GM19463 (cell line): ENCODE measurements around the gene RAB40B.
"Not testable (repeated sequence)": the region's sequence is repeated elsewhere in the genome, so short reads cannot be mapped to it uniquely, and the experiment has no call there.

ENCODE experiments used
- ATAC-seq: cut with Tn5 transposase; IDR thresholded peaks from one replicate; pipeline ENCODE4 v1.9.1; 2021; ENCODE audit warnings: mild to moderate bottlenecking, moderate library complexity; ENCODE audit not compliant: unreplicated experiment

RAB40B gene, protein sequence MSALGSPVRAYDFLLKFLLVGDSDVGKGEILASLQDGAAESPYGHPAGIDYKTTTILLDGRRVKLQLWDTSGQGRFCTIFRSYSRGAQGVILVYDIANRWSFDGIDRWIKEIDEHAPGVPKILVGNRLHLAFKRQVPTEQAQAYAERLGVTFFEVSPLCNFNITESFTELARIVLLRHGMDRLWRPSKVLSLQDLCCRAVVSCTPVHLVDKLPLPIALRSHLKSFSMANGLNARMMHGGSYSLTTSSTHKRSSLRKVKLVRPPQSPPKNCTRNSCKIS

GRCh38 chr17:82698065-82698973, at the start of gene RAB40B:
Gene RAB40B (minus strand): TSS chr17:82698698. CDS start chr17:82698596, 102 bp downstream.
- ATAC-seq = peak; percentile 94

DNA sequence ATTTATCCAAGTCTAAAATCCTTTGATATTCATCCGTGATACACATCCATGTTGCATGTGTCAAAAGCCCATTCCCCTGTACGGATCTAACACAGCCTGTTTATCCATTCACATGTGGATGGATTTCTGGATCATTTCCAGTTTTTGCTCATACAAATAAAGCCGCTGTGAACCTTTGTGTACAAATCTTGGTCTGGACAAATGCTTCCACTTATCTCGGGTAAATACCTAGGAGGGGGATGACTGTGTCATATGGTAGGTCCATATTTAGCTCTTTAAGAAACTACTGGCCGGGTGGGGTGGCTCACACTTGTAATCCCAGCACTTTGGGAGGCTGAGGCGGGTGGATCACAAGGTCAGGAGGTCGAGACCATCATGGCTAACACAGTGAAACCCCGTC, 47.0 kb upstream of the RAB40B start:
- ATAC-seq = no peak

DNA sequence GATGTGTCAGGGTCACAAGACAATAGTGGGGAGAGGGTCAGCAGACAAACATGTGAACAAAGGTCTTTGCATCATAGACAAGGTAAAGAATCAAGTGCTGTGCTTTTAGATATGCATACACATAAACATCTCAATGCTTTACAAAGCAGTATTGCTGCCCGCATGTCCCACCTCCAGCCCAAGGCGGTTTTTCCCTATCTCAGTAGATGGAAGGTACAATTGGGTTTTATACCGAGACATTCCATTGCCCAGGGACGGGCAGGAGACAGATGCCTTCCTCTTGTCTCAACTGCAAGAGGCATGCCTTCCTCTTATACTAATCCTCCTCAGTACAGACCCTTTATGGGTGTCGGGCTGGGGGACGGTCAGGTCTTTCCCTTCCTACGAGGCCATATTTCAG, 46.2 kb upstream of the RAB40B start:
- ATAC-seq = not testable (repeated sequence)

DNA sequence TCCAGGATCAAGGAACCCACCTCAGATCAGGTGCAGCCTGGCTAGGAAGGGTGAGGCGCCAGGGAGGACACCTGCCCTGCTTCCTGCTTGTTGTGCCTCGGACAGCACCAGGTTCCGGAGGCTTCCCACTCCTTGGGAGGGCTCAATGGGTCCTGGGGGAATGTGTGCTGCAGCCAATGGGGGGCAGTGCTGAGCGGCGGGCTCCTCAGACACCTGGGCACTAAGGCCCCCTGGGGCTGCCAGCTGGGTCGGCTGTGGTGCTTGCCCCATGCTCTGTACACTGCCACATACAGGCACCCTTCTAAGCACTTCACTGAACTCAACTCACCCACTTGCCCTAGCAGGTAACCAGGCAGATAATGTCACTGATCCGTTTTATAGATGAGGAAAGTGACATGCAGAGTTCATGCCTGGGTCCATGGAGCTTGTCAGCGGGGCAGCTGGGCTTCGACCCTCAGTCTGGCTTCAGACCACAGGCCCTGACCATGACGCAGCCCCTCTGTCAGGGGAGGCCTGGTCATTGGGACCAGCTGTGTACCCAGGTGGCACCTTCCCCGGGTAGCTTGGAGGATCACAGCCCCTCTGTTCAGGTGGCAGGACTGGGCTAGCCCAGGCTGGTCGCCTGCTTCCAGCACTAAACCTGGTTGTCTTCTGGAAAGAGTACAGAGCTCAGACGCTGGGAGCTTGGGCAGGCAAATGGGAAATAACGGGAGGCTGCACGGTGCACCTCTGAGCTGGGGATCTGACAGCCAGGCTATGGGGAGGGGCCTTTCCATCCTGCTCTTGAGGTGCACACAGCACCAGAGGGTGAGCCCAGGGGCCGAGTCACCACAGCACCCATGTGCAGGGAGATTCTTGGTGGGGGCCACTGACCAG, 45.1 kb upstream of the RAB40B start:
- ATAC-seq = no peak

GRCh38 chr17:82740906-82741759, 42.6 kb upstream of the RAB40B start:
- no peak for ATAC-seq

DNA sequence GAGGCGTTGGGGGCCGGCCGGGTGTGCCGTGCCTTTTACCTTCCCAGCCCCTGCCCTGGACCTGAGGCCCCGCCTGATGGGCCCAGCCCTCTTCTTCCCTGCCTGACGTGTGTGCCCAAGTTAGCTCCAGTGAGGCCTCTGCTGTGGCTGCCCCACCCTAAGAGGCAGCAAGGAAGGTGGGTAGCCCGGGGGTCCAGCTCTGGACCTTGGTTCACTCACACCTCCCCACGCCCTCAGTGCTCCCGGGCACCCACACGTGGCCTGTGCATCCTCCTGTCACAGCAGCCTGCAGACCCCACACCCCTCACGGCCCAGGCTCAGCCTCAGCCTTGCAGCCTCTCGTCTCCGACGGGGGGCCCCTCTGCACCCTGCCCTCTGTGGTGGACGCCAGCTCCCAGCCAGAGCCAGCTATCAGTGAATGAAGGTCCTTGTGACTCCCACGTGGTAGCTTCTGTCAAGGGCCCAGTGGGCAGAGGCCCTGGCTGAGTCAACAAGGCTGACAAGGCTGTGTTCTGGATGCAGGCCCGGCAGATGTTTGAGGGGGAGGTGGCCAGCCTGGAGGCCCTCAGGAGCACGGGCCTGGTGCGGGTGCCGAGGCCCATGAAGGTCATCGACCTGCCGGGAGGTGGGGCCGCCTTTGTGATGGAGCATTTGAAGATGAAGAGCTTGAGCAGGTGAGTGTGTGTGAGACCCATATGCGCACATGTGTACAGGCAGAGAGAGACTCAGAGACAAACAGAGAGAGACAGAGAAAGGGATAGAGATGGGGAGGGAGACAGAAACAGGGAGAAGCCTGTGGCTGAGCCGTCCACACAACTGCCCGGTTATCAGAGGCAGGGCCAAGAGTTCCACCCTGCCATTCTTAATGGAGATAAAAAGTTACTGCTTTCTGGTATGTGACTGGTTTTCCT, 39.7 kb upstream of the RAB40B start:
- no peak for ATAC-seq

DNA sequence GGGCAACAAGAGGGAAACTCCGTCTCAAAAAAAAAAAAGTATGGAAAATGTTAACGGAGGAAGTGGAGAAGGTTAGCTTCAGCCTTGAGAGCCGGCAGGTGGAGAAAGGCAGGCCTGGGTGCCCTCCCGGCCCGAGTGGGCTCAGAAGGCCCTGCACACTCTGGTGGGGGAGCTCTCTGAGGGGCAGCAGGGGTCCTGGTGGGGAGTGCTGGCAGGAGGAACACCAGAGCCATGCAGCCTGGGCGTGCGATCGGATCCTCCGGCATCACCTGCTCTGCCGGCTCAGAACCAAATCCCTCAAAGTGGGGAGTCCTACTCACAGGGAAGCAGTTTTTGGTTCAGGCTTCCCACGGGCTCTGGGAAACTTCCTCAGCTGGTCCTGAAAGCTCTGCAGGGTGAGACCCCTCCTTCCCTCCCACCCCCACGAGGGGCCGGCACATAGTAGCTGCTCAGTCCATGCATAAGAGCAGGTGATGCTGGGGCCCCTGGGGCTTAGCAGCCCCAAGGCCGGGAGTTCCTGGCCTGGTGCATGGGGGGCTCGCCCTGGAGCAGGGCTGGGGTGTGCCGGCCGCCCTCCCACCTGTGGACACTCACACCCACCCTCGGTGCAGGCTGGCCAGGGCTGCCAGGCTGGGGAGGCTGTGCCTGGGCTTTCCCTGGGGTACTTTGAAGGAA, 38.1 kb upstream of the RAB40B start:
- ATAC-seq = no peak

DNA sequence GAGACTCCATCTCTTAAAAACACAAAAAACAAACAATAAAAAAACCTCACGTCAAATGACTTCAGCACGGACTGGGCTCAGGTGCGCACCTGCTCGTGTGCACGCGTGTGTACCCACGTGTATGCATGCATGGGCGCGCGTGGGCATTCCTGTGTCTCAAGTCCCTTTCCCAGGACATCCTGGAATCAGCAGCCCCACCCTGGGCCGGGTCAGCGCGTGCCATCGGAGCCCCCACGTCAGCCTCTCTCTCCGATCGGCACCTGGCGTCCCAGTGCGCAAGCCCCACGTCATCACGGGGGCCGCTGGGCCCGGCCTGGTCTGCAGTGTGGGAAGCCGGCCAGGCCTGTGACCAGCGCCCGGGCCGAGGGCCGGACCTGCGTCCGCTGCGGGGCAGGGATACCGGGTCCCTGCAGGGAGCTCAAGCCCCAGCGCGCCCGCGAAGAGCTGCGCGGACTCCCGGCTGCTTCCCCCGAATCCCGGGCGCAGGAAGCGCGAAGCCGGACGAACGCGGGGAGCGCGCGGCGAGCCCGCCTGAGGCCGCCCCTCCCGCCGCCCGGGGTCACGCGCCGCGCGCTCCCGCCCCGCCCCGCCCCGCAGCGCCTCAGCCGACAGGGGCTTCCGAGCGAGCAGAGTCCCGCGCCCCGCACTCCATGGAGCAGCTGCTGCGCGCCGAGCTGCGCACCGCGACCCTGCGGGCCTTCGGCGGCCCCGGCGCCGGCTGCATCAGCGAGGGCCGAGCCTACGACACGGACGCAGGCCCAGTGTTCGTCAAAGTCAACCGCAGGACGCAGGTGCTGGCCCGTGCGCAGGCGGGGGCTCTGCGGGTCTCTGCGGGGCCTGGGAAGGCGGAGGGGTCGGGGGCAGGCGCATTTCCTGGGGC, 36.7 kb upstream of the RAB40B start, which contains the start of gene FN3K:
FN3K (plus strand) TSS at position 629 of the 880 bp plus-strand sequence; CDS start at position 651, 22 bp downstream.
- ATAC-seq = no peak

DNA sequence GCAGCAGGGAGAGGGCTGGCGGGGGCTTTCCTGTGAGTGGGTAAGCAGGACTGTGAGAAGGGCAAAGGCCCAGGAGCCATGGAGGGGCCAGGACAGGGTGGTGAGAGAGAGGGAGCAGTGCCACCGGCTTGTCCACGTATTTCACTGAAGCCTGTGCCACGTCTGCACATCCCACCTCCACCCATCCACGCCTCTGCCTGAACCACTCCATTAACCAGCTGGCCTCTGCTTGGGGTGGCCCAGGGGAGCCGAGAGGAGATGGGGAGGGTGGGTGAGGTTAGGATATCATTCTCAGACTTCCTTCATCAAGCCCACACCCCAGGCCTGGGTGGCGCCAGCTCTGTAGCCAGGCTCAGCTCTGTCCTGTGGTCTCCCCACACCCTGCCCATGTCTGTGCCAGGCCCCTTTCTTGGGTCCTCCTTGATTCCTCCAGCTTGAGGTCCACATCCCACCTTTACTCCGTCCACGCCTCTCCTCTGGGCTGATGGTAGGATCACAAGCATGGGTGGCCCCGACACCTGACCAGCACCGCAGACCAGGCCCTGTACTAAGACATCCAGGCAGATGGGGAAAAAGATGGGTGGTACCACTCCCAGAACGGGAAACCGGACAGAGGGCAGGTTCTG, 33.7 kb upstream of the RAB40B start:
- ATAC-seq = no peak

- no peak for ATAC-seq
Observed at GRCh38 chr17:82729479-82730260, 31.2 kb upstream of the RAB40B start.

- no peak for ATAC-seq
Observed at GRCh38 chr17:82726427-82726826, 27.9 kb upstream of the RAB40B start.

- ATAC-seq = no peak
Observed at GRCh38 chr17:82723169-82723807, 24.8 kb upstream of the RAB40B start.

GRCh38 chr17:82722341-82723013, 24.0 kb upstream of the RAB40B start:
- no peak for ATAC-seq

GRCh38 chr17:82720204-82720603, 21.7 kb upstream of the RAB40B start:
- ATAC-seq = no peak

GRCh38 chr17:82718986-82719685, 20.6 kb upstream of the RAB40B start:
- ATAC-seq = no peak
